ENCODE measurements around the gene HNRNPH2.

Gene HNRNPH2

DNA sequence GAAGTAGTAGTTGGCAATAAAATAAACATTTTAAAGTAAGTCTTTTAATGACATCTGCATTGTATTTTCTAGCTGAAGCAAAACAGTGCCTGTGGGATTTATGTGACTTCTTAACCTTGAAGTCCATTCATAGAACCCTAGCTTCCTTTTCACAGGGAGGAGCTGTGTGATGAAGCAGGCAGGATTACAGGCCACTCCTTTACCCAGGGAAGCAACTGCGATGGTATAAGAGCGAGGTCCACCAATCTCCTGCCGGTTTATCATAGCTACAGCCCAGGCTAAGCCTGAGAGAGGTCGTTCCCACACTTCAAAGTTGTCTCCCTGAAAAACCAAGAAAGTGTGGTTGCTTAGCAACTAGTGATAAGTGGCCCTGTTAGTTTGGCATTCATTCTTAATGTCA is 10.2 kb upstream of the HNRNPH2 start:
- no peak for DNase-seq (ENCODE audit: low spot score)

DNA sequence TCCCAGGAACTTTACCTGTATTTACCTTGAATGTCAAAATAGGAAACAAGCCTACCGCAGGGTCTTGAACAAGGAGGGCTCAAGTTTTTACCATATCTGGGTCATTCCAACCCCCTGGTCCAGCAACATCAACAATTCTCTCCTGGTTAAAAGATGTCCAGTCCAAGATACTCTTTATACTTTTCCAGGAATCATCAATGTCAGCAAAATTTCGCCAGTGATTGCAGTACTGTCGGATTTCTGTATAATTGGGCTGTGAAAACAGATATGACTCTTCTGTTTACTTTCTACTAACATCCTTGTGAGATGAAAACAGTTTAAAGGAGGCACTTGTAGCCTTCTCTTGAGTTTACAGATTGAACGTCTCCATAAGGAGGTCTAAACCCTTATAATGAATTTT is 9.3 kb upstream of the HNRNPH2 start:
- DNase-seq (ENCODE audit: low spot score): no peak

DNA sequence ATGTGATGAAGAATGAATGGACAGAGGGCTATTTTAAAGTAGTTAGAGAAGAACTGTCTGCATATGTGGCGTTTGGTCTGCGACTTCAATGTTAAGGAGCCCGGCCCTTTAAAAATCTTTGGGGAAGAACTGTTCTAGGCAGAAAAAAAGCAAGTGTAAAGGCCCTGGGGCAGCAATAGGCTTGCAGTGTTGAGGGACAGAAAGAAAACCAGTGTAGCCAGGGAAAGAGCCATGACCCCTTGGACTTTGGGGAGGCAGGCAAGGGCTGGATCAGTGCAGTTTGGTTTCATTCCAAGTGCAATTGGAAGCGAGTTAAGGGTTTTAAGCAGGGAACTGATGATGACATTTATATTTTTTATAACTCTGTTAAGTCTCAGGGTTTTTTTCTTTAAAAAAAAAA is 8.2 kb upstream of the HNRNPH2 start:
- DNase-seq (ENCODE audit: low spot score): no peak

DNA sequence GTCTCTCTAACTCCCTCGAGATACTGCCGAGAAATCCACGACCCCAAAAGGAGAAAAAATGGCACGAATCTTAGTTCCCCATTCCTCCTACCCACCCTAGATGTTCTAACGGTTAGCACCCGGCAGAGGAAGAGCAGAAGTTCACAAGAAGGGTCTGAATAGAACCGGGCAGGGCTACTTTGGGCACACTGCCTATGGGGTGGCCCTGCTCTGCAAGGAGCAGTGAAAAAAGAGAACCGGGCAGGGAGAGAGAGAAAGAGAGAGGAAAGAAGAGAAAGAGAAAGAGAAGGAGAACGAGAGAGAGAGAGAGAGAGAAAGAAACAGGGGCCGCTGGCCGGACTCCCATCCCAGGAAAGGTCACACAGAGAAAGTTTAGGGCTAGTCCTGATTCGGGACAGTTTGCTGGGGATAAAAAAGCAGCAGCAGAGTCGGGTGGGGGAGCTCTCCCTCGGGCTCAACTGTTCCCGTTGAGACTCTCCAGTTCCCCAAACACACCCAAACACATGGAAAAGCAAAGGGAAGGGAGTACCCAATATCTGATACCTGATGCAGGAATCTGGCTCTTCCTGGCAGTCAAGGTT is 765 bp upstream of the HNRNPH2 start:
- DNase-seq (ENCODE audit: low spot score): no peak

DNA sequence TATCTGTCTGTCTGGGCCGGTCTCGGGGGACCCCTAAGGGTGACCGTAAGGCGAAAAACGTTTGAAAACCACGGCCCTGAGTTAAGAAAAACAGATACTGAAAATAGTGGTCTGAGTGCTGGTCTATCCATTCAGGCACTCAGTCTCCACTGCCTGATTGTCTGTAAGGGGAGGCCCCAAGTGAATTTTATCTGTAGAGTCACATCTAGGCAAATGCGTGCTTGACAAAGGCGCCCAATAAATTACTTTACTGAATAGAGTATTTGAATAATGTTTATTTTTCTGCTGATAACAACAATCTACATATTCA is 465 bp downstream of the HNRNPH2 start:
- DNase-seq (ENCODE audit: low spot score): no peak

DNA sequence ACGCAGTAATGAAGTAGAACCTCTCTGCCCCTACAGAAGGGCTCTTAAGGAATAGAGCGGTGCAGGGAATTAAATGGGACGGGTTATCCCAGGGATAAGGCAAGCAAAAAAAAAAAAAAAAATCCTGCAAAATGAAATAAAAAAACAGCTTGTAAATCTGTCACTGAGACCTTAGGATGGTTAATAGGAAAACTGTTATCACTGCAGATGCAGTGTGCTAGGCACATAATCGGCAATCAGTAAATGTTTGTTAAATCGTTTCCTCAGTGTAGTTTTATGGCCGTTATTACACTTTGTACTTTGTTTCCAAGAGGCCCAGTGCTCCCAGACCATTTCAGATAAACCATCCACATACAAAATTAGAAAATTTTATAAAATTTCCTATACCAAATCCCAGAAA is 1.0 kb downstream of the HNRNPH2 start:
- no peak for DNase-seq (ENCODE audit: low spot score)

DNA sequence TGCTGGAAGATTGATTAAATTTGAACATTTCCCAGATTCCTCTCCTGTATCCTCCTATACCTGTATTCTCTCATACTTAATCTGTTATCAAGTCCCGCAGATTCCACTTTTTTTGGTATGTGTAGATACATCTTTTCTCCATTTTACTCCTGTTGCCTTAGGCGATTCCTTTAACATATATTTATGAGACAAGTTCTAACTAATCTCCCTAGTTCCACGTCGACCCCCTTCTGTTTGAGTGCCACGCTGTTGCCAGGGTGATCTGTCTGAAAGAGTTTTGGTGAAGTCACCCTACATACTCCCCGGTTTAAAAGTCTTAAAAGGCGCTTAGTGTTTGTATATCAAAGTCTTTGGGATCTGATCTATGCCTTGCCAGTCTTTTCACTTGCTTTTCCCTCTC is 2.4 kb downstream of the HNRNPH2 start:
- DNase-seq (ENCODE audit: low spot score): no peak

DNA sequence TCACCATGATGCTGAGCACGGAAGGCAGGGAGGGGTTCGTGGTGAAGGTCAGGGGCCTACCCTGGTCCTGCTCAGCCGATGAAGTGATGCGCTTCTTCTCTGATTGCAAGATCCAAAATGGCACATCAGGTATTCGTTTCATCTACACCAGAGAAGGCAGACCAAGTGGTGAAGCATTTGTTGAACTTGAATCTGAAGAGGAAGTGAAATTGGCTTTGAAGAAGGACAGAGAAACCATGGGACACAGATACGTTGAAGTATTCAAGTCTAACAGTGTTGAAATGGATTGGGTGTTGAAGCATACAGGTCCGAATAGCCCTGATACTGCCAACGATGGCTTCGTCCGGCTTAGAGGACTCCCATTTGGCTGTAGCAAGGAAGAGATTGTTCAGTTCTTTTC is 4.0 kb downstream of the HNRNPH2 start:
- DNase-seq (ENCODE audit: low spot score): no peak

DNA sequence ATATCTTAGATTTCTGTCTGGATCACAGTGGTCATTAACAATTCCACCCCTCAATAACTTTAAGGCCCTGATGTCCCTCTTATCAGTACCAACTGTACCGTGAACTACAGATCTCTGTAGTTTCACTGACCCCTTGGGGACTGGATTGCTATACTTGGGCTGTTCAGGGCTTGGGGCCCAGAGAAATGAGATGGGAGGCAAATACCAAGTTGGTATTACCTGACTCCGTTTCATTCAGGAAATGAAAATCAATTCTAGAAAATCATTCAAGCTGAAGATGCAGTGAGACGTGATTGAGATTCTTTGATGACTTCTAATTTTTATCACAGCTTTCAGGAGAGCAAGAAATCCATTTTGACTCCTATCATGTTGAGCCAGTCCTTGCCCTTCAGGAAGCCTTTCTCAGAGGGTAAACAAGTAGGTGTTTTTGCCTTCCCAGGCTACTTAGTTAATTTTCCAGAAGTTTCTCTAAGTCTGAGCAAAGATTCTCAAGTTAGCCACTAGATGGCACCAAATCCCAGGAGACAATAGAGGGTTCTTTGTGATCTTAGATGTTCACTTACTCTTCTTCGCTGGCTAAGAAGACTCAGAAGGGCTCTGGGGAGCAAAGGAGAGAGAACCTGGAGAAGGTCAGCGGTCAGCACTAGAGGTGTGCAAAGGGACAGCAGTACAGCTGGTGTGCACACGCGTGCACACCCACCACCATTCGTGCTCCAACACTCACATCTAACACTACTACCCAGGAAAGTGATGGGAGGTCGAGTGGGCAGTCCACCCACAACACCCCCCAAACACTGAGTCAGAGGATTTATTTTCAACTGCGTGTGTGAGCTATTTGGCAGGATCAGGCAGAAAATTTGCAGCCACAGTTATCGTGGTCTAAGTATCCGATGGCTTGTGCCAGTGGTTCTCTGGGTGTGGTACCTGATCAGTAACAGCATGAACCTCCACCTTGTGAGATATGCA is 7.4 kb downstream of the HNRNPH2 start:
- DNase-seq (ENCODE audit: low spot score): peak; percentile 68

DNA sequence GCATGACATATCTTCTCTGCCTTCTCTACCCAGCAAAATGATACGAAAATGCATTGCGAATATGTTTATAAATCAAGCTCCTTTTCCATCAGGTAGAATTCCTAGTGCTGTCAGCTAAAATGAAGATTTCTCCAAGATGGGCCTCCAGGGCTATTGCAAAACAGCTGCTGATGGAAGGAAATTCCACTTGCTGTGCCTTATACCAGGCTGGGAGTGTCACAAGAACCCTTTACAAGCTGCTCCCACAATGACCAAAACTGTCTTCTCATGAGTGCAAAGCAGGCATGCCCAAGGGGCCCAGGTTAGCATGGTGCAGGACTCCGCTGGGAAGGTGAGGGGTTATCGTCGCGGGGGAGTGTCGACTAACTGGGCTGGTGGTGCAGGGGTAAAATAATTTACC is 8.7 kb downstream of the HNRNPH2 start:
- DNase-seq (ENCODE audit: low spot score): no peak

DNA sequence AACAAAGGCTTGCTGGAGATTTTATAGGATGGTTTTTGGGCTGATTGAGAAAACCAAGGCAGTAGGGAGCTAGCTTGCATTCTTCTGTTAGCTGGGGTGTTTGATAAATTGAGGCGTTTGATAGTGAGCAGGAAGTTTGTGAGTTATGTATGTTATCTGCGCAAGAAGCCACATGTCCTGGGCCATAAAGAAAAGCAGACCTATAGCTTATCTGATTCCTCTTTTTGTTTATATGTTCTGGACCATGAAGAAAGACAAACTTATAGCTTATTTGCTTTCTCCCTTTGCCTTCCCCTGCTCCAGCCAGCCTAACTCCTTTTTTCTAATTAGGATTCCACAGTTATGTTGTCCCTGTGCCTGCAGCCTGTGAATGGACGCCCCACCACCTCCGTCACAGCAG is 9.2 kb downstream of the HNRNPH2 start:
- DNase-seq (ENCODE audit: low spot score): no peak

DNA sequence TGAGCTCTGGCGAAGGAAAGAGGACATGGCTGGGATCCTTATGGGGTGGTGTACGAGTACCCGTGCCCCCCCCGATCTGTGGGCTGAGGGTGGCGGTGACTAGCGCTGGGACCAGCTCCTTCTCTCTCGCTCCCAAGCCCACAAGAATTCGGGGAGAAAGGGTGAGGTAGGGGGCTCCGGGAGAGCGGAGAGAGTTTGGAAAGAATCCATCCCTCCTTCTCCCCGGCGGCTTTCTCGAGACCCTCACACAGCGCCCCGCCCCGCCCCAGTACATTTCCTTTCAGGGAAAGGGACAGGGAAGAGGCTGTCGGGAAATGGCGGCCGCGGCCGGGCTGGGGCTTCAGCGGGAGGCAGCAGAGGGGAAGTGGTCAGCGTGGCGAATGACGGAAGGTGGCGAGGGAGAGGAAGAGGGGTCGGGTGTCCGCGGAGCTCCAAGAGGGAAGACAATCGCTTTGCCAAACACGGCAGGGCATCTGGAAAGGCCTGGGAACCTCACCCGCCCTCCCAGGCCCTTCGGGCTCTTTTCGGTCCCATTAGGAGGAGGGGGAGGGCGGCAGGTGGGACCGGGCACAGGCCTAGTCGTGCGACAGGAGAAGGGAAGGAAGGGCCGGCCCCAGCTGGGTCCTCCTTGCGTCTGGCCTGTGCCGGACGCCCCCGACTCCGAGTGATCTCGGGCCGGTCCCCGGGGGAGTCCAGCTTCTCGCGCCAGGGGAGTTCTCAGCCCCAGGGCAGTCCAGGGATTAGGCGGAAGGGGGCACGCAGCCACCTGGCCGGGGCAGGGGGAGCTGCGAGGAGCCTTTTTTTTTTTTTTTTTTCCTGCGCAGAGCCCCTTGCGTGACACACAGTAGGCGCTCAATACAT is 10.2 kb downstream of the HNRNPH2 start:
- peak; percentile 38 for DNase-seq (ENCODE audit: low spot score)

DNA sequence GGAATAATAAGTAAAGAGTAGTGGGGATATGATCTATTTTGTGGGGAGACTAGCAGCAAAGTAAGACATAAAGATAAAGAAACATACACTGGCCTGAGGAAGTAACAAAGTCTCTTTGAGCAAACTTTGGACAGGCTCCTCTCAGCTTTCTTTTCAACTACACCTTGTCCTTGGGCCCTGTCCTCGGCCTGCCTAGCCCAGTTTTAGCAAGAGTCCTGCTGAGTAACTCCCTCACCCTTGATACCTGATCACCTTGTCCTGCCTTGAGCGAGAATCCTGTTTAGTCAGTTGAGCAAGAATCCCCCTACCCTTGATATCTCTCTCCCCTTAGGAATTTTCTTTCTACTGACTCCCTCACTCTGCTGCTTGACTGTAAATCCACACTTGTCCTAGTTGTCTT is 11.5 kb downstream of the HNRNPH2 start:
- no peak for DNase-seq (ENCODE audit: low spot score)

DNA sequence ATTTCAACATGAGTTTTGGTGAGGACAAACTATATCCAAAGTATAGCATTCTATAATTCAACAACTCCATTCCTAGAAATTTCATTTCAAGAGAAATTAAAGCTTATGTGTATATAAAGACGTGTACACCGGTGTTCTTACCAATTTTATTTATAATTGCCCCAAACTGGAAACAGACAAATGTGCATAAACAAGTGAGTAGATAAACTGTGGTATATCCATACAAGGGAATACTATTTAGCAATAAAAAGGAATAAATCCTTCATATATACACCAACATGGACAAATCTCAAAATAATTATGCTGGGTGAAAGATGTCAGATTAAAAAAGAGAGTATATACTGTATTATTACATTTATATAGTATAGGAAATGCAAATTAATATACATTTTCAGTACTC is 19.9 kb downstream of the HNRNPH2 start:
- DNase-seq (ENCODE audit: low spot score): no peak

DNA sequence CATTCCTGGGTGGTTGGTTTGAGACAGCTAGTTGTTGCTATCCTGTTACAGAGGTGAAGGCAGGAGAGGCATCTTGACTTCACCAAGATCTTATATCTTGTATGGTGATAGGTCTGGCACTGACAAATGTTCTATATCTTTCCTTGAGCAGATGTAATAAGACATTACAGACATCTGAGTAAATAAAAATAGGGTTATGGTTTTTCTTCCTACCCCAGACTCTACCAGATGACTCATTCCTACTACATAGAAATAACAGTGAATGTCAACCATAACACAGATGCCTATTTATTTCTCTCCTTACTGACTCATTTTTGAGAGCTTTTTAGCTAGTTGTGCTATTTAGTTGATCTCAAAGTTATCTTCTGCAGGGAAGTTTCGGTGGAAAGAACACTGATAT is 21.9 kb downstream of the HNRNPH2 start:
- peak; percentile 42 for DNase-seq (ENCODE audit: low spot score)

DNA sequence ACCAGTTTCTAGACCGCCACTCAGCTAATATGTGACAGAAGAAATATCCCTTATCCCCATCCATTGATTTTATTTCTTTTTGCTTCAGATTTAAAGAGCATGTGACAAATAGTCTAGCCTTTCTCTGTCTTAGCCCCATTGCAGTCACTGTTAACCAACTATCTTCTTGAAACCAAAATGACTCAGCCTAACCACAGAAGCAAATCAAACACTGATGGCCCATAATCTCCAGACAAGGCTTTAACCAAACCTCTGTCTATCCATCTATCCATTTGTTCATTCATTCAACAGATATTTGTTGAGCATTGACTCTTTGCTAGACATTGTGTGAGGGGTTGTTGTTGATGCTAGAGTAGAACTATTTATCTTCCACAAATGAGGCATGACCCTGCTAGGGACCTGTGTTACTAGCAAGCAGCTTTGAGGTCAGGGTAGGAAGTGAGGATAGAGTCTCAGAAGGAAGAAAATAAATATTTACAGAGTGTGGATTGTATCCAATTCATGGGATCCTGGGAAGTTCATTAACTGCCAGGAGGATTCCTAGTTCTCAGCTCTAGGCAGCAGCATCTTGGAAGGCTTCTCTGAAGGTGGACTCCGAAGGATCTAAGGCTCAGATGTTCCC is 22.5 kb downstream of the HNRNPH2 start:
- DNase-seq (ENCODE audit: low spot score): peak; percentile 63

DNA sequence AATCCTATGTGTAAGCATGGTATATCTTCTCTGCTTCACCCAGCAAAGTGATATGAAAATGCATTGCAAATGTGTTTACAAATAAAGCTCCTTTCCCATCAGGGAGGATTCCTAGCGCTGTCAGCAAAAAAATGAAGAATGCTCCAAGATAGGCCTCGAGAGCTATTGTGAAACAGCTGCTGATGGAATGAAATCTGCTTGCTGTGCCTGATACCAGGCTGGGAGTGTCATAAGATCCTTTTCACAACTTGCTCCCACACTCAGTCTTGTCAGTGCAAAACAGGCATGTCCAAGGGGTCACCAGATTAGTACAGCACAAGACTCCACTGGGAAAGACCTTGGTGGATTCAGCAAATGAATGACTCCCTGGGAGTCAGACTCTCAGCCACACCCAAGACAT is 34.1 kb downstream of the HNRNPH2 start:
- DNase-seq (ENCODE audit: low spot score): no peak

DNA sequence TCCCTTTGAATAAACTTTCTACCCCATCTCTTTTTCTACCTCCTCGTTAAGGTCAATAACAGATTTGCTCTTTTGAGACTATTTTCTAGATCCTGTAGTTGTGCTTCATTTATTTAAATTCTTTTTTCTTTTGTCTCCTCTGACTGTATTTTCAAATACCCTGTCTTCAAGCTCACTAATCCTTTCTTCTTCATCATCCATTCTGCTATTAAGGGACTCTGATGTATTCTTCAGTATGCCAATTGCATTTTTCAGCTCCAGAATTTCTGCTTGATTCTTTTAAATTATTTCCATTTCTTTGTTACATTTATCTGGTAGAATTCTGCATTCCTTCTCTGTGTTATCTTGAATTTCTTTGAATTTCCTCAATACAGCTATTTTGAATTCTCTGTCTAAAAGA is 41.3 kb downstream of the HNRNPH2 start:
- DNase-seq (ENCODE audit: low spot score): no peak

DNA sequence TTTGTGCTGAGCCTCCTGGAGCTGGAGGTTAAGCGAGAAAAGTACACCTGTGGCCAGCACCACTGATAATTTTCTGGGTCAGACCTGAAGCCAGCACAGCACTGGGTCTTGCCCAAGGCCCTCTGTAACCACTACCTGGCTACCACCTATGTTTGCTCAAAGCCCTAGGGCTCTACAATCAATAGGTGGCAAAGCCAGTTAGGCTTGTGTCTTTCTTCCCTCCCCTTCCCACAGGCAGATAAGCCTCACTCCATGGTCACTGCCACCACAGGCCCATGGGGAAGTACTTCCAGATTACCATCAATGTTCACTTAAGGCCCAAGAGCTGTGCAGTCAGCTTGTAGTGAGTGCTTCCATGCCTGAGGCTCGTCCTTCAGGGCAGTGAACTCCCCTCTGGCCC is 42.1 kb downstream of the HNRNPH2 start:
- DNase-seq (ENCODE audit: low spot score): no peak

DNA sequence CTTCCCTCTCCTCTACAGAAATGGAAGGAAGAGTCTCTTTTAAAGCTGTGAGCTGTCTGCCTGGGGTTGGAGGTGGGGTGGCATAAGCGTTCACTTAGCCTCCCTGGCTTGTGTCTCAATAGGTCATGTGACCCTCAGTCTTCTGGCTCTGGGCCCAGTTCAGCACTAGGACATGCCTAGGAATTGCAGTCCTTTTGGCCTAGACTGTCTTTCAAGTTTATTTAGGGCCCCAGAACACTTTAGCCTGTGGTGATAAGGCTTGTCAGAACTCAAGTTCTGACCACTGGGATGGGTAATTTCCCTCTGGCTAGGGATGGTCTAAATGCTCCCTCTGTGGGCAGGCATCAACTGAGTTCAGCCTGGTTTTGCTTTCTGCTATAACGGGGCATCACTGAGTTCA is 42.9 kb downstream of the HNRNPH2 start:
- DNase-seq (ENCODE audit: low spot score): no peak

DNA sequence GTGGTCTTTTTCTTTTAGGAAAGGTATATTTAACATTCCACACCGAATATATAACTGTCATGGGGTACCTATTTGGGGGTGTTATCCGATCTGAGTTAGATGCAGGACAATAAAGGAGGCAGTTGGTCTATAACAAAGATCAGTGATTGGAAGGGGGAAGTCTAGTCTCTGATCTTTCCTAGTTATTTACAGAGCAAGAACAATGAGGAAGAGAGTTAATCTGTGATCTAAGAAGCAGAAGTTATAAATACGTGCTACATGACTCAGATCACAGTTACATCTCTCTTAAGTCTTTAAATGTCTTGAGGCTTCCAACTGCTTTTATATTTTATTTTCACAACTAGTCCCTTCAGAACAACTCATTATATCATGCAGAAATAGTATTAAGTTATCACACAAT is 44.0 kb downstream of the HNRNPH2 start:
- DNase-seq (ENCODE audit: low spot score): no peak

DNA sequence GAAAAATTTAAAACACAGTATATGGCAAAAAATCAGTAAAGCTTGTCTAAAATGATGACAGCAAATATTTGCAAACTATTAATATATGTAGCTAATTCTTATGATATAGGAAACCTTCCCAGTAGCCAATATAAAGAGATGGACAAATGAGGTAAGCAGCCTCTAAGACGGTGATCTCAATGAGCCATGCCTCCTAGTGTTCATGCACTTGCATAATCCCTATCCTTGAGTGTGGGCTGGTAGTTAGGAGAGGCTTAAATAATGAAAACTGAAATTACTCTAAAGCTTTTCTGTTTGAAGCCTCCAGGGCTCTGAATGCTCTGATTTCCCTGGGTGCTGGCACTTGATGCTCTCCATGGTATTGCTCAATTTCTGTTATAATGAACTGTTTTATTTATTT is 52.6 kb downstream of the HNRNPH2 start:
- no peak for DNase-seq (ENCODE audit: low spot score)

DNA sequence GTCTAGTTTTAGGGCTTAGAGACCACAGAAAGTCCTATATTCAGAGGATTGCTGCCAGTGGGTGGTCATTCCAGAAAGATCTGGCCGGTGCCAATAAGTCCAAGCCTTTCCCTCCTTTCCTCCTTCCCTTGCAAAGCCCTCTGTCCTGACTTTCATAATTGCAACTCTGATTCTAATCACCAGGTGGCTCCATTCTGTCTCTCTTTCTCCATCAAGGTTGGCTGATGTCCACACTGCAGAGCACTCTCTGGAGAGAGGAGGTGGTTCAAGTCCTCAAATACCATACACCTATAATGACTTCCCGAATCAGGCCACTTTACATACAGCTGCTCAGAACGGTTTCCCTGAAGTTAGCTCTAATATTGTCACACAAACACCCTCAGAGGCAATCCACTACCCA is 54.9 kb downstream of the HNRNPH2 start:
- peak; percentile 4 for DNase-seq (ENCODE audit: low spot score)
